DMS153 (cell line): ENCODE measurements around the gene KIF18A.
"Not testable (repeated sequence)": the region's sequence is repeated elsewhere in the genome, so short reads cannot be mapped to it uniquely, and the experiment has no call there.

ENCODE experiments used
- DNase-seq: peaks from one replicate; lab custom pipeline; 2025; lab: John Stamatoyannopoulos, UW

The KIF18A gene

GRCh38 chr11:28106353-28107043 lies 1.5 kb downstream of the KIF18A start:
- DNase-seq: no peak

GRCh38 chr11:28105869-28106268 lies 2.1 kb downstream of the KIF18A start:
- DNase-seq: no peak

- DNase-seq: no peak
Observed at GRCh38 chr11:28104984-28105383, 3.0 kb downstream of the KIF18A start.

- DNase-seq: no peak
Observed at GRCh38 chr11:28104425-28104824, 3.5 kb downstream of the KIF18A start.

- not testable (repeated sequence) for DNase-seq
Observed at GRCh38 chr11:28102300-28102699, 5.7 kb downstream of the KIF18A start.

GRCh38 chr11:28100665-28101064 lies 7.3 kb downstream of the KIF18A start:
- no peak for DNase-seq

GRCh38 chr11:28099715-28100114 lies 8.2 kb downstream of the KIF18A start:
- DNase-seq: no peak

- no peak for DNase-seq
Observed at GRCh38 chr11:28098257-28098656, 9.7 kb downstream of the KIF18A start.

GRCh38 chr11:28092786-28093185 lies 15.2 kb downstream of the KIF18A start:
- DNase-seq: no peak

- DNase-seq: no peak
Observed at GRCh38 chr11:28090052-28090749, 17.8 kb downstream of the KIF18A start.

GRCh38 chr11:28089378-28089777 lies 18.6 kb downstream of the KIF18A start:
- DNase-seq: no peak

GRCh38 chr11:28087693-28088092 lies 20.3 kb downstream of the KIF18A start:
- DNase-seq: not testable (repeated sequence)

- not testable (repeated sequence) for DNase-seq
Observed at GRCh38 chr11:28087192-28087591, 20.8 kb downstream of the KIF18A start.

- no peak for DNase-seq
Observed at GRCh38 chr11:28086569-28086968, 21.4 kb downstream of the KIF18A start.

GRCh38 chr11:28083118-28083517 lies 24.8 kb downstream of the KIF18A start:
- no peak for DNase-seq

- DNase-seq: no peak
Observed at GRCh38 chr11:28077521-28077920, 30.4 kb downstream of the KIF18A start.

- DNase-seq: no peak
Observed at GRCh38 chr11:28072321-28072720, 35.6 kb downstream of the KIF18A start.

GRCh38 chr11:28071305-28071704 lies 36.7 kb downstream of the KIF18A start:
- DNase-seq: no peak

- no peak for DNase-seq
Observed at GRCh38 chr11:28058333-28058732, 49.6 kb downstream of the KIF18A start.

GRCh38 chr11:28054821-28055220 lies 53.1 kb downstream of the KIF18A start:
- no peak for DNase-seq

- peak; percentile 16 for DNase-seq
Observed at GRCh38 chr11:28049338-28050216, 58.4 kb downstream of the KIF18A start.

- no peak for DNase-seq
Observed at GRCh38 chr11:28048812-28049211, 59.1 kb downstream of the KIF18A start.
